Left hindlimb (tissue), 1 donor: ENCODE data around the gene SRGAP2C.
"Not testable (repeated sequence)": the region's sequence is repeated elsewhere in the genome, so short reads cannot be mapped to it uniquely, and the experiment has no call there.

ENCODE experiments used
- DNase-seq: peaks from one replicate; pipeline ENCODE4 v3.0.0-alpha.2; 2018

Gene SRGAP2C

DNA sequence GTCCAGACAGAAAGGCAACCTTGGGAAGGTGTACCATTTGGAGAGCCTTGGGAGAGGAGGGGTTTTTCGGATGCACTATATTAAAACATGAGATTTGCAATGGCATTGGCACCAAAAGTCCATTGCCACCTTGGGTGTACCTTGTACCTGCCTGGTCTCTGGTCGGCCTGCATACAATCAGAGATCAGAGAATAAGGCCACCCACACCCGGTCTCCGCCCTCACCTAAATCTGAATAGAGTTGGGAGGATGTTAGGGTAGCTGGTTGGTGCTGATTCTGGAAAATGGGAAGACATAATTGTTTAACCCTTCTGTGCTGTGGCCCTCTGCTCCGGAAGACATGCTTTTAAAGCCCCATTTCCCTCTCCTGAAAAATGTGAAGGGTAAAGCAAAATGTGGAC, 3.1 kb downstream of the SRGAP2C start:
- not testable (repeated sequence) for DNase-seq

DNA sequence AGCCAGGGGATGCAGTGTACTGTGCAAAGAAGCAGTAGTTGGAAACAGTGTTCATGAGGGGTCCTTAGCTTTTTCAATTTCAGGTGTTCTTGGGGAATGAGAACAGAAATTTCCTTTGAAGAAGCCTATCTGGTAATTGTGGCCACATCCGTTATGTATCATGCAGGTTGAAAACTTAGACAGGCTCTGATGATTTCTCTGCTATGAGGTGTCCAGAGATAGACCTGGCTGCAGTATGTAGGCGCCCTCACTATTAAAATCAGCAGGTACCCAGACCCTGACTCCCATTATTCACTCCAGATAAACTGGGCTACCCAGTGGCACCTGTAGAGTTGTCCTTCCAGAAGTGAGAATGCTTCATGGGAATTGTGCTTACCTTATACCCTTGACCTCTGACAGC, 7.7 kb downstream of the SRGAP2C start:
- DNase-seq: not testable (repeated sequence)

GRCh38 chr1:121197095-121197882, 12.5 kb downstream of the SRGAP2C start:
- not testable (repeated sequence) for DNase-seq

DNA sequence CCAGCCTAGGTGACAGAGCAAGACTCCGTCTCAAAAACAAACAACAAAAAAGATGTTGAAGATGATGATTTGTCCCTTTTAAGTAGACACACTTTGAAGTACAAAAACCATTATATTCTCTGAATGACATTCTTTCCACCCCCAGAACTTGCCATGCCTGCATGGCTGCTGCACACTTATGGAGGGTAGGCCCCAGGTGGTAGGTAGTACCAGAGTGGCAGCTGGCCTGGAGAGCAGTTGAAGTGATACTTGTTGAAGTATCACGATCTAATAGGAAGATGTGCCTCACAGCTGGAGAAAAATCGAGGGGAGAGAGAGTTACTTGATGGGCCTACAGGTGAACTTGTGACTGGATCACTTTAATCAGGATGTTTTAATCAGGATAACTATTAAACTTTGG, 15.0 kb downstream of the SRGAP2C start:
- DNase-seq: not testable (repeated sequence)

DNA sequence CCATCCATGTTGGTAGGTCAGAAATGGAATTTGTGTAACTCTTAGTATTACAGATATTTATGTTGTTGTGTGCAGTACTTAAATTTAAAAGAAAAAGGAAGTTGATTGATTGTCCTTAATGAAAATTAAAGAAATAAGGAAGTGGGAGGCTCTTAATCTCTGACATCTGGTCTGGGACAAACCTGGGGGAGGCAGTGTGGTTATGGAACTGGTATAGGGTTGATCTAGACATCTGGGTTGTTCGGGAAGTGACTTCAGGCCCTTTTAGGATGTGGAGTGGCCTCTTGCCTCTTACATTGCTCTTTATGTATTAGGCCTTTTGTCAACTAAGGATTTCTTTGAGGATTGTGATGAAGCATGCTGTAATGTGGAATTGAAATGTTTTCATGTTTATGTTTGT, 15.5 kb downstream of the SRGAP2C start:
- not testable (repeated sequence) for DNase-seq

GRCh38 chr1:121200985-121201981, 16.5 kb downstream of the SRGAP2C start:
- DNase-seq: not testable (repeated sequence)

DNA sequence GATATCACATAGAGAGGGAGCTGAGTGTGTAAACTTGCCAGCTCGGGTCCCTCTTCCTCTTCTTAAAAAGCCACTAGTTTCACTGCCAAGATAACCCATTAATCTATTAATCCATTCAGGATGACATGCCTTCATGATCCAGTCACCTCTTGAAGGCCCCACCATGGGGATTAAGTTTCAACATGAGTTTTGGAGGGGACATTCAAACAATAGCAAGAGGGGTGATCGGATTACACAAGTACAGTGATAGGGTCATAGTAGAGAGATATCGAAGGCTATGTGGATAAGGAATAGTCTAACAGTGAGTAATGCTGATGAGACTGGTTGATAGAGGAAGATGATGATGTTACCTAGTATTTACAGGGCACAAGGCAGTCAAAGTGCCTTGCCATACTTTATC, 18.2 kb downstream of the SRGAP2C start:
- DNase-seq: not testable (repeated sequence)

DNA sequence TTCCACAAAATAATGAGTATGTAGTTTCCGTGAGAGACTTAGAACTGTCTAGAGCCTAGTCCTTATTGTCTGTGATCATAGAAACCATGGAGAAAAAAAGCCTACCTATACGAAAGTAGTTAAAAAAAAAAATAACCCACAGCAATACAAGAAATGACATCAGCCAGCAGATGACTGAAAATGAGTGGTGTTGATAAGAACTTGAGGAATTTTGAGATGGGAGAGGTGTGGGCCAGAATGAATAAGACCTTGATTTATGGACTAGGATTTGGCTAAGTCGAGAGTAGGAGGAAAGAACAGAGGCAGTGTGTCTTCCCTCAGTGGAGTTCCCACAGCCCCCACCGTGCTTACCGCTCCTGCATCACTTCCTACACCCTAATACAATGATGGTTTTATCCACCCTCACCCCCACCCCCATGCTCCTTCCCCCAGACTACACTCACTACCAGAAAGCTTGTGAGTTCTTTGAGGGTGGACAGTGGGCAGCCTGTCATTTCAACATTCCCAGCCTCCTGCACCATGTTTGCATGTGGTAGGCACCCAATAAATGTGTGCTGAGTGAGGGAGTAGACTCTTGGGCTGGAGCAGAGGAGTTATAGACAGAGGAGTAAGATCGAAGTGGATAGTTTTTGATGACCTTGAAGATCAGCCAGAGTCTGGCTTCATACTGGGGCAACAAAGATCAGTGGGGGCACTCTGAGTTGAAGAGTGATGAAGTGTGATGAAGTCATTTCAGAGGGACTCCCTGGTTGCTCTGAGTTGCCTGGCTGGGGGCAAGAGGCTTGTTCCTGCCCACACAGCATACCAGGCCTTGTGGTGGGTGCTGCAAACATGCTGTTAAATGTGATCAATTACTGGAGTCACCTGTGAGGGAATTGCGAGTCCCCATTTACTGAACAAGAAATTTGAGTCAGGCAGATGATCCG, 21.3 kb downstream of the SRGAP2C start:
- peak; percentile 40 for DNase-seq

GRCh38 chr1:121207328-121207727, 22.6 kb downstream of the SRGAP2C start:
- DNase-seq: not testable (repeated sequence)

DNA sequence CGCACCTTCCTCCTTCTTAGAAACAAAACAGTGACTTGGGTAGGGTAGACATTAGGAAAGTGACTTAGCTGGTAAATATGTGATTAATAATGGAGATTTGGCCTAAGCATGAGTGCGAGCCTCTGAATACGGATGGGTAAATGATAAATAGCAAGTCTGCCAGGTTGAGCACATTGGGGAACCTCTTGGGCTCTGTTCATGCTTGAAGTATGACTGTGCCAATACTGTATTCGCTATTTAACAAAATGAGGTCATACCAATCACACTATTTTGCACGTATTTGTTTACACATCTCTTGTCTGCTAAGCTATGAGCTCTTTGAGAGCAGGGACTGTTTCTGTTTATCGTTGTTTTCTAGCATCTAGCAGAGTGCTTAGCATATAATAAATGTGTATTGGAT, 23.6 kb downstream of the SRGAP2C start:
- DNase-seq: not testable (repeated sequence)

DNA sequence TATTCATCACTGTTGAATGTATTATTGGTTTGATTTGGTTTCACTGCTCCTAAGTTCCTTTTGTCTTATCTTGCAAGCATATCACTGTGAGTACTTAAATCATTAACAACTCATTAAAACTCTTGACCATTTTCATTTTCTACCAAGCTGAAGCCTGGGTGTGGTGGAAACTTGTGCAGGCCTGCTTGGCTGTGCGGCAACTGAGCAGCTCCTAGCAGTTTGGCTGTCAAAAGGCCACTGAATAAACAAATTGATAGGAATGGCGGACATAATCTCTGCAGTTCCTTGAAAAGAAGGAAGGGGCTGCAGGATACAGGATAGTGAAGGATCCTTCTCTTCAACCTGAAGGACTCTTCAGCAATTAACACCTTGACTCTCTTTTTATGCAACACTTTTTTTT, 26.0 kb downstream of the SRGAP2C start:
- DNase-seq: not testable (repeated sequence)

DNA sequence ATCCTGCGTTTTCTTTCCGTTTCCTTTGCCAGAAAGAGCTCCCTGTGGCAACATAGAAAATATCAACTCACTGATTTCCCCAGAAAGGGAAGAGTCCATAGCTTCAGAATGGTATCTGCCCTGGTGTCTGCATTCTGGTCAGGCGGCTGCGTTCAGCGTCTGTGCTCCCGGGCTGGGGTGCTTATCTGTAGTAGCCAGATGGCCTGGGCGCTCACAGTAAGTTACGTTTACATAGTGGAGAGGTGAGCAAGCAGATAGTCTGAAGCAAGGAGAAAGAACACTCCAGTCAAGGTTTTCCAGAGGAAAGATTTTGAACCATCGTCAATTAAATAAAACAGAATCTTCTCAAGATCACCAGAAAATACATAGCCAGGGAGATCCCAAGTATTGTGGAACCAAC, 28.7 kb downstream of the SRGAP2C start:
- DNase-seq: not testable (repeated sequence)

DNA sequence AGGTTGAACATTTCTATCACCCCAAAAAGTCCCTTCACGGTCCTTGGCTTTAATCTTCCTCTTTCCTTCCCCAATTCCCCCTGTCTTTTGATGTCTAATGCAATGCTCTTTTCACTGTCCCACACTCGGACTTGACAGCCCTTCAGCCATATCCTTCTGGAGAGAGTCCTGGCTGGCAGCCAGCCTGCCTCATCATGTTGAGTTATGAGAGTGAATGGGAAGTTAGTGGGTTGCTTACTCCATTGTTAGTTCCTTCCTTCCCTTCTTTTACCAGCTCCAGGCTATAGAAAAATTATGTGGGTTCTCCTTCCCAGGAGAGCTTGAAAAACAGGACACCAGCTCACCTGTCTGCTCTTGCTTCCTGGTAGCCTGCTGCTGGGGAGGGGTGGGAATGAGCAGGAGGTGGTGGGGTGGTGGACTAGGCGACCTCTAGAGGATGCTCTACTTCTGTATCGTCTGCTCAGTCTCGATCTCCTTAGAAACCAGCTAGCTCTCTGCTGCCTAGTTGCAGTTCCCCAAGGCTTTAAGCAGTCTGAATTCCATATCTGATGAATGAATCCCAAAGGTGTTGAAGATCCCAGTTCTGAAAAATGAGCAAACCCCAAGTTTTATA, 29.9 kb downstream of the SRGAP2C start:
- DNase-seq: not testable (repeated sequence)

- DNase-seq: not testable (repeated sequence)
Measured at GRCh38 chr1:121215699-121216417, 31.1 kb downstream of the SRGAP2C start.

DNA sequence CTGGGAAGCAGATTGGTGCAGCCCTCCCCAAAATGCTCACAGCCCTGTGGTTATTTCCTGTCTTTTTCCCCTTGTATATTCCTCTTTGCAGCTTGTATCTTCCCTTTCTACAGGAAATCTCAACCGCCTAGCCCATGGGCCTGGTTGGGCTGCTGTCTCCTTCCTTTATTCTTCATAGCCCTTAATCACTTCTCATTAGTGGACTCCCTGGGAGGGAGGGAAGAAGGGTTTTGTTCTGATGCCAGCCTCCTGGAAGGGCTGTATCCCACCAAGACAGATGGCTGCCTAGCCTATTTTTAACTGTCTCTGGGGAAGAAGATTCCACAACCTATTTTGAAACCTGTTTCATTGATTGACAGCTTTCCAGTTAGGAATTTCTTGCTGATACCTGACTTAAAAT, 31.9 kb downstream of the SRGAP2C start:
- not testable (repeated sequence) for DNase-seq

DNA sequence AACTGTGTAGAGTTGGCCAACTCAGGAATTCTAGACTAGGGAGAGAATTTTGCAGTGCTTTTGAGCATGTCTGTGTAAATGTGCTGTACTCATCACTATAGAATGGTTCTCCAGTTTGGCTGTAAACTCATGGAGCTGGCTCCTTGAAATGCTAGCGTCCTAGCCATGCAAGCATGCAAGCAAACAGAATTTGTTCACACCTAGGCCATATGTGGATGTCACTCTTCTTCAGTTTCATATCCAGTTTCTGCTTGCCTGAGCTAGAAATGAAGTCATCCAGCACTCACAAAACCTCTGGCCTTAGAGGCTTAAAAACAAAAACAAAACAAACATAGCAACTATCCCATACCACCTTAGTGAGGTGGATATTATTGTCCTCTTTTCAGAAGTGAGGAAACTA, 37.0 kb downstream of the SRGAP2C start:
- DNase-seq: not testable (repeated sequence)

- not testable (repeated sequence) for DNase-seq
Measured at GRCh38 chr1:121224714-121225113, 39.9 kb downstream of the SRGAP2C start.

DNA sequence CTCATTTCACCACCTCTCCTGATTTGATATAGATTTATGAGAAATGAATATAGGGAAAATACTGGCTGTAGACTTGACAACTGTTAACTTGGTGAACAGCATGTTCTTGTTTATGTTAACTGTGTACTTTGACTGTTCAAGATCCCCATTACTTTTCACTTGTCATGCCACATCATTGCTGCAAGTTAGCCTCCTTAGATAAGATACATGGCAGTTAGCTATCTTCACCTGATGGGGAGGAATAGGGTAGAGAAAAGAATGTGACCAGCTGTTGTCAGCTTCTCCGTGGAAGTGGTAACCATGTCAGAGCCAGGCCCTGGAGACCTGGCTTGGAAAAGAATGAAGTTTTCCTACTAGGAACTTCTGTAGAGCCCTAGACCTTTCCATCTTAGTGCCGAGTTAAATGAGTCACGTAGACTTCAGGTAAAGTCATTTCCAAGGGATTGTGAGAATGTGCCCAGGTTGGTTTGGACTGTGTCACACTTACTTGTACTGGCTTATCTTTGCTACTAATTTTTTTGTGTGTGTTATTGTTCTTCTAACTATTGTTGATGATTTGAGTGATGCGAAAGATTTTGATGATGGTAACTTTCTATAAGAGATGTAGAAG, 41.6 kb downstream of the SRGAP2C start:
- DNase-seq: not testable (repeated sequence)

DNA sequence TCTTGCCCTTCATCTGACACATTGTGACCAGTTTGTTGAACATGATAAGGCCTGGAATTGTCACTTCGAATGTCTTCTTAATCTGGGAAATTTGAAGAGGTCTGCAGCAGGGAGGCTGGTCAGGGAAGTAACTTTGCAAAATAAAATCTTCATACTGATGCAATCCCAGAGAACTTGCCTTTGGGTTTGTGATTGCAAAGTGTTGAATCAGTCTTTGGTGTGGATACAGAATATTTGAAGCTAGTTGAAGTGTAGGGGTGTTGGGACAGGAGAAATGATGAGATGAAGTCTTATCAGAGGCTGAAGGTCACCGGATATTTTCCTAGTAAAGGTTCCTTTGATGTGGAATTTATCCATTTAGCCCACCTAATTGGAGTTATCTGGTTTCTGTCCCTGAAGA, 42.1 kb downstream of the SRGAP2C start:
- DNase-seq: not testable (repeated sequence)

DNA sequence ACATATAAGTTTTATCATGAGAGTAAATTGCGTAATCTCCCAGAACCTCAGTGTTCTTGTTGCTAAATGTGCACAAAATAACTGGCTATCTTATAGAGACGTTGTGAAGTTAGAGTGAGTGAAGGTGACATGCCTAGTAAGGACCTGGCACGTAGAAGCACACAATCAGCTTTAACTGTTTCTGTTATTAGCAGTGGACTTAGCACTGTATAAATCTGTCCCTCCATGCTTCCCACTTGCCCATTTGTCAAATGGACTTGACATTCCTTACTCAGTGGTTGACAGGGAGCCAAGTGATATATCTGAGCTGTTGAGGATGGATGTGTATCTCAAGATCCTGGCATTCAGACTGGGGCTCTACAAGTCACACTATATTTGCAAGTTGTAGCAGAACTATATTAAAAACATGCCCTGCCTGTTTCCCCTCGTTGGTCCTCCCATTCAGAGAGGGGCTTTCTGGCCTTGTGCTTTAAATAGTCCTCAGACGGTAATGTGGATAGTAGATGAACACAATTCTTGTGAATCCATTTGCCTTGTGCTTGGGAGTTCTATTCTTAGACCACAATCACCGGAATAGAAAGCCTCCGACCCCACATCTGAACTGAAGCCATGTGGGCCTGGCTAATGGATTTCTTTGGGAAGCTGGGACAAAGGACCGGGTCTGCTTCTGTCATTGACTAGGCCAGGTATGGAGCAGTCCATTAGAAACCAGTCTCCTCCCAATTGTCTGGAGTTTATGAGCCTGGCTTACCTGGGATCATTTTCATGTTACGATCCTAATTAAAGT, 43.0 kb downstream of the SRGAP2C start:
- DNase-seq: not testable (repeated sequence)
